H9 (cell line): ENCODE data around the gene C11orf86. TPM values are rescaled to one million over a fixed set of nuclear protein-coding genes. Genes with fewer than 3 reads are reported as not detected.

Source experiments
- DNase-seq: peaks from one replicate; pipeline ENCODE4 v3.0.0-alpha.2; 2017
- H2AFZ ChIP-seq: one replicate; pipeline ENCODE4 v1.6.1; 2013; ENCODE audit warnings: mild to moderate bottlenecking, low read length, control low read depth, moderate library complexity
- H2AK5ac ChIP-seq: 2 replicates; pipeline ENCODE4 v1.6.1; 2013; ENCODE audit warnings: low read length, control low read depth, mixed read lengths; ENCODE audit not compliant: insufficient read length
- H2BK120ac ChIP-seq: one replicate; pipeline ENCODE4 v1.6.1; 2013; ENCODE audit warnings: low read depth, mild to moderate bottlenecking, low read length, control low read depth, inconsistent platforms; ENCODE audit not compliant: poor library complexity, severe bottlenecking
- H2BK12ac ChIP-seq: 2 replicates; pipeline ENCODE4 v1.6.1; 2013; ENCODE audit warnings: low read length, control low read depth, mixed read lengths, low read depth; ENCODE audit not compliant: insufficient read length
- H2BK15ac ChIP-seq: 2 replicates; pipeline ENCODE4 v1.6.1; 2013; ENCODE audit warnings: low read depth, low read length, control low read depth
- H2BK20ac ChIP-seq: one replicate; pipeline ENCODE4 v1.6.1; 2013; ENCODE audit warnings: low read depth, mild to moderate bottlenecking, low read length, control low read depth, inconsistent platforms; ENCODE audit not compliant: poor library complexity, severe bottlenecking
- H2BK5ac ChIP-seq: 2 replicates; pipeline ENCODE4 v1.6.1; 2013; ENCODE audit warnings: low read length, control low read depth, mixed read lengths; ENCODE audit not compliant: insufficient read length
- H3K14ac ChIP-seq: 2 replicates; pipeline ENCODE4 v1.6.1; 2013; ENCODE audit warnings: low read length, control low read depth; ENCODE audit not compliant: insufficient read depth
- H3K18ac ChIP-seq: 2 replicates; pipeline ENCODE4 v1.6.1; 2013; ENCODE audit warnings: low read depth, mild to moderate bottlenecking, mixed read lengths, low read length, control low read depth; ENCODE audit not compliant: insufficient read length
- H3K23ac ChIP-seq: 2 replicates; pipeline ENCODE4 v1.6.1; 2013; ENCODE audit warnings: low read length, control low read depth, mixed read lengths, low read depth; ENCODE audit not compliant: insufficient read length
- H3K23me2 ChIP-seq: 2 replicates; pipeline ENCODE4 v1.6.1; 2013; ENCODE audit warnings: low read depth, mild to moderate bottlenecking, mixed read lengths, low read length, control low read depth; ENCODE audit not compliant: insufficient read length, poor library complexity, severe bottlenecking
- H3K27ac ChIP-seq: 2 replicates; pipeline ENCODE4 v1.5.1; 2013; ENCODE audit warnings: low read length, control low read depth, mixed read lengths, low read depth; ENCODE audit not compliant: insufficient read length
- H3K27me3 ChIP-seq: 2 replicates; pipeline ENCODE4 v1.6.1; 2013; ENCODE audit warnings: low read length, control low read depth, inconsistent platforms; ENCODE audit not compliant: insufficient read depth
- H3K4ac ChIP-seq: 2 replicates; pipeline ENCODE4 v1.6.1; 2013; ENCODE audit warnings: low read depth, mild to moderate bottlenecking, control low read depth, inconsistent platforms, low read length, moderate library complexity
- H3K4me1 ChIP-seq: 2 replicates; pipeline ENCODE4 v1.6.1; 2013; ENCODE audit warnings: low read length, control low read depth, inconsistent platforms; ENCODE audit not compliant: insufficient read depth
- H3K4me2 ChIP-seq: 2 replicates; pipeline ENCODE4 v1.6.1; 2013; ENCODE audit warnings: low read length, control low read depth, mixed read lengths; ENCODE audit not compliant: insufficient read length, insufficient read depth
- H3K56ac ChIP-seq: 2 replicates; pipeline ENCODE4 v1.6.1; 2013; ENCODE audit warnings: low read depth, mild to moderate bottlenecking, mixed read lengths, low read length, control low read depth; ENCODE audit not compliant: insufficient read length
- H3K79me1 ChIP-seq: 2 replicates; pipeline ENCODE4 v1.6.1; 2013; ENCODE audit warnings: low read depth, mild to moderate bottlenecking, moderate library complexity, low read length, control low read depth, inconsistent platforms; ENCODE audit not compliant: insufficient read depth, poor library complexity, severe bottlenecking
- H3K79me2 ChIP-seq: 2 replicates; pipeline ENCODE4 v1.6.1; 2013; ENCODE audit warnings: low read length, control low read depth, inconsistent platforms; ENCODE audit not compliant: insufficient read depth
- H3K9ac ChIP-seq: 2 replicates; pipeline ENCODE4 v1.6.1; 2013; ENCODE audit warnings: low read length, control low read depth, mixed read lengths; ENCODE audit not compliant: insufficient read length; ENCODE audit errors: extremely low read depth
- H3K9me3 ChIP-seq: one replicate; pipeline ENCODE4 v1.6.1; 2013; ENCODE audit warnings: low read depth, low read length, inconsistent platforms; ENCODE audit not compliant: control insufficient read depth
- H3T11ph ChIP-seq: one replicate; pipeline ENCODE4 v1.6.1; 2013; ENCODE audit warnings: mild to moderate bottlenecking, low read length, control low read depth, inconsistent platforms
- H4K20me1 ChIP-seq: one replicate; pipeline ENCODE4 v1.6.1; 2013; ENCODE audit not compliant: control insufficient read depth, insufficient read length, insufficient read depth
- H4K5ac ChIP-seq: 2 replicates; pipeline ENCODE4 v1.6.1; 2013; ENCODE audit warnings: low read depth, mild to moderate bottlenecking, mixed read lengths, low read length, control low read depth; ENCODE audit not compliant: insufficient read length
- H4K8ac ChIP-seq: replicated peaks from 2 replicates; pipeline ENCODE4 v1.6.1; 2013; ENCODE audit warnings: low read length, control low read depth, mixed read lengths, low read depth; ENCODE audit not compliant: insufficient read length
- H4K91ac ChIP-seq: 2 replicates; pipeline ENCODE4 v1.6.1; 2013; ENCODE audit warnings: low read depth, mild to moderate bottlenecking, moderate library complexity, mixed read lengths, low read length, control low read depth; ENCODE audit not compliant: insufficient read length
- H3K27ac Mint-ChIP-seq, 3 experiments: 2 replicates in 2 of 3; 3 replicates in 1 of 3; pipeline ENCODE4 v1.8.0; 2020 to 2021; ENCODE audit warnings: mixed read lengths in 3 of 3, mild to moderate bottlenecking in 1 of 3, moderate library complexity in 1 of 3
- H3K27me3 Mint-ChIP-seq: 2 replicates; pipeline ENCODE4 v1.8.0; 2021; ENCODE audit warnings: low read depth, mild to moderate bottlenecking, moderate library complexity, mixed read lengths
- H3K36me3 Mint-ChIP-seq, 3 experiments: 2 replicates in 2 of 3; 3 replicates in 1 of 3; pipeline ENCODE4 v1.8.0; 2020 to 2021; ENCODE audit warnings: low read depth in 3 of 3, mixed read lengths in 3 of 3; ENCODE audit not compliant: insufficient read depth in 1 of 3
- H3K4me1 Mint-ChIP-seq, 2 experiments: 2 replicates each; pipeline ENCODE4 v1.8.0; 2020; ENCODE audit warnings: mixed read lengths in 2 of 2
- H3K4me3 Mint-ChIP-seq, 2 experiments: 2 replicates in 1 of 2; 3 replicates in 1 of 2; pipeline ENCODE4 v1.8.0; 2020 to 2021; ENCODE audit warnings: mild to moderate bottlenecking in 2 of 2, mixed read lengths in 2 of 2, moderate library complexity in 1 of 2
- H3K9me3 Mint-ChIP-seq, 2 experiments: 2 replicates in 1 of 2; 3 replicates in 1 of 2; pipeline ENCODE4 v1.8.0; 2020; ENCODE audit warnings: mild to moderate bottlenecking in 2 of 2, mixed read lengths in 2 of 2, moderate library complexity in 1 of 2
- WGBS: extraction: QIAGEN DNeasy Blood & Tissue Kit; methylation state at CpG from one replicate; pipeline ENCODE4 v1.1.7; 2013; ENCODE audit warnings: missing lambda C conversion rate, low lambda C conversion rate, mixed read lengths; ENCODE audit not compliant: insufficient read length; ENCODE audit errors: extremely low coverage; 5-methylcytosine and 5-hydroxymethylcytosine counted together
- total RNA-seq: library from RNA; stranded (reverse); gene quantifications from 2 replicates; pipeline ENCODE4 v1.2.1, GENCODE V29; 2021
- TF ChIP-seq, protein P1 (sequence below): fragments of 200-600 bp; sonication (generic); conservative IDR thresholded peaks from 3 replicates; pipeline ENCODE4 v1.8.0; 2021; ENCODE audit warnings: antibody characterized with exemption, mild to moderate bottlenecking

The C11orf86 gene
- total RNA-seq, 1 experiment from 2014 or later: not detected

DNA sequence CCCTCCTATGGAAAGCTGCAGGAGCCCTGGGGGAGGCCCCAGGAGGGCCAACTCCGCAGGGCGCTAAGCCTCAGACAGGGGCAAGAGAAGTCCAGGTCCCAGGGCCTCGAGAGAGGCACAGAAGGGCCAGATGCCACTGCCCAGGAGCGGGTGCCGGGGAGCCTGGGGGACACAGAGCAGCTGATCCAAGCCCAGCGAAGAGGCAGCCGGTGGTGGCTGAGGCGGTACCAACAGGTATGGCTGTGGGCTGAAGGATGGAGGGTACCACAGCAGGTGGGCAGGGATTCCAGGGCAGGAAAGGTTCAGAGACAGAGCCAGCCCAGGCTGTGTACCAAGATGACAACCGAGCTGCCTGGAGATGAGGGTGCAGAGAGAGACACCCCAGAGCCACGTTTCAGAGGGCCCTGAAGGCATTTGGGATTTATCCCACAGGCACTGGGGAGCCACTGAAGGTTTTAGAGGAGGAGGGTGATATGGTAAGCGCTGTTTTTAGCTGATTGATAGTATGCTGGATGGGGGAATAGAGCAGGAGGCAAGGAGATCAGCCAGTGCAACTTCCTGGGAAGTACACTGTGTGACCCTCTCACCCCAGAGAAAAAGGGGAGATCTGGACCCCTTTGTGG lies 412 bp downstream of the C11orf86 start:
- H3K27ac Mint-ChIP-seq: peak overlapping the region in 1 of 3 experiments; percentile 68; a peak in 1 of 7 replicates
- Histone ChIP-seq H3K27me3 (no peaks in the 10 kb centered on the region), H2BK120ac (no peak overlapping the region), H3K4me2 (no peak overlapping the region), H2BK12ac (no peak overlapping the region), H3K4ac (no peak overlapping the region), H3K79me1 (no peaks in the 10 kb centered on the region), H2BK15ac (no peak overlapping the region), H3T11ph (no peak overlapping the region), H4K20me1 (no peaks in the 10 kb centered on the region), H3K23ac (no peak overlapping the region), H4K5ac (no peak overlapping the region), H3K23me2 (no peaks in the 10 kb centered on the region), H4K8ac (no peak overlapping the region), H2AK5ac (no peak overlapping the region), H4K91ac (no peak overlapping the region), H2BK20ac (no peak overlapping the region), H2AFZ (no peak overlapping the region), H3K18ac (no peak overlapping the region), H3K79me2 (no peaks in the 10 kb centered on the region), H3K9me3 (no peaks in the 10 kb centered on the region), H3K4me1 (no peaks in the 10 kb centered on the region), H3K27ac (no peak overlapping the region), H2BK5ac (no peak overlapping the region), H3K14ac (no peak overlapping the region; the same call in 1 of the 2 replicates), H3K56ac (no peak overlapping the region), H3K9ac (no peak overlapping the region)
- peaks cover 7% of the 10 kb centered on the region for H3K27me3 Mint-ChIP-seq
- WGBS: no CpG with 5 or more reads among the region's 11 CpGs
- peak; percentile 39 for DNase-seq
- H3K9me3 Mint-ChIP-seq: peaks cover 7 to 12% of the 10 kb centered on the region in 2 experiments
- no peak overlapping the region for H3K4me3 Mint-ChIP-seq
- H3K36me3 Mint-ChIP-seq: peaks cover 2 to 4% (median 2%) of the 10 kb centered on the region in 3 experiments; a peak in 5 of 7 replicates
- peaks cover 4 to 15% of the 10 kb centered on the region in 2 experiments for H3K4me1 Mint-ChIP-seq
- TF ChIP-seq, protein P1, sequence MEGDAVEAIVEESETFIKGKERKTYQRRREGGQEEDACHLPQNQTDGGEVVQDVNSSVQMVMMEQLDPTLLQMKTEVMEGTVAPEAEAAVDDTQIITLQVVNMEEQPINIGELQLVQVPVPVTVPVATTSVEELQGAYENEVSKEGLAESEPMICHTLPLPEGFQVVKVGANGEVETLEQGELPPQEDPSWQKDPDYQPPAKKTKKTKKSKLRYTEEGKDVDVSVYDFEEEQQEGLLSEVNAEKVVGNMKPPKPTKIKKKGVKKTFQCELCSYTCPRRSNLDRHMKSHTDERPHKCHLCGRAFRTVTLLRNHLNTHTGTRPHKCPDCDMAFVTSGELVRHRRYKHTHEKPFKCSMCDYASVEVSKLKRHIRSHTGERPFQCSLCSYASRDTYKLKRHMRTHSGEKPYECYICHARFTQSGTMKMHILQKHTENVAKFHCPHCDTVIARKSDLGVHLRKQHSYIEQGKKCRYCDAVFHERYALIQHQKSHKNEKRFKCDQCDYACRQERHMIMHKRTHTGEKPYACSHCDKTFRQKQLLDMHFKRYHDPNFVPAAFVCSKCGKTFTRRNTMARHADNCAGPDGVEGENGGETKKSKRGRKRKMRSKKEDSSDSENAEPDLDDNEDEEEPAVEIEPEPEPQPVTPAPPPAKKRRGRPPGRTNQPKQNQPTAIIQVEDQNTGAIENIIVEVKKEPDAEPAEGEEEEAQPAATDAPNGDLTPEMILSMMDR: no peak
